ENCODE results near the gene ELMO1.
A peak's percentile ranks its signal among the peaks of the same experiment; 100 is the strongest.

Gene ELMO1

DNA sequence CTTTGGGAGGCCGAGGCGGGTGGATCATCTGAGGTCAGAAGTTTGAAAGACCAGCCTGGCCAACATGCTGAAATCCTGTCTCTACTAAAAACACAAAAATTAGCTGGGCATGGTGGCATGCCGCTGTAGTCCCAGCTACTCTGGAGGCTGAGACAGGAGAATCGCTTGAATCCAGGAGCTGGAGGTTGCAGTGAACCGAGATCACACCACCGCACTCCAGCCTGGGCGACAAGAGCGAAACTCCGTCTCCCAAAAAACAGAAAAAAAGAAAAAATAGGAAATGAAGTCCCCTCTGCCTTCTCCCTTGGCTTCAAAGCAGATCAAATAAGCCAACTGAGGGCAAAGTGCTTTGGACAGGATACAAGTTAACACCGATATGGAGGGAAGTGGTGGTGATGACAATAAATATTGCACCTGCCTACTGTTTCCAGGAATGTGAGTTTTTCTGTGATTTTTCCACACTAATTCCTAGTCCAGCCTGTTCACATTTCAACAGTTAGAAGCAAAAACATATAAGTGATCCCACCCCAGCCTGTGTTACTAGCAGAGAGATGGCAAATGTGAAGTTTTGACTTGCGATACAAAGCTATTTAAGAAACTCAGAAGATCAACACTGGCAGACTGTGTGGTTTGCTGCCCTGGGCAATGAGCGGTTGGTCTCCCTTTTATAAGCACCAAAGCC, 433.2 kb downstream of the ELMO1 start:
- H3K27ac ChIP-seq, result peak overlapping the region; percentile 62

DNA sequence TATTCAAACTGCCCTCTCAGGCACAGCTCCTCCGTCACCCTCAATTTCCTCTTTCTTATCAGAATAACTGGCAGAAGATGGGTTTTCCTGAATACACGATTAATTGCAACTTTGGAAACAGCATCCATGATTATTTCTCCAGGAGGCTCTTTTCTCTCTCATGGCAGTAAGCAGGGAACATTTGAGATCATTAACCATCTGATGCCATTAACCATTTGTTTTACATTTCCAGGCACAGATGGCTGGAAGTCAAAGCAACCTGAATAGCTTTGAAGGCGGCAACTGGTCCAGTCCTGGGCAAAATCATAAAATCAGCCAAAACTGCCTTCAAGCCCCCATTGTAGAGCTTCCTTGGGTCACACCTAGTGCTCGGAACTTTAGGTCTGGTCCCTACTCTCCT, 434.9 kb downstream of the ELMO1 start:
- TF ChIP-seq, protein P1, sequence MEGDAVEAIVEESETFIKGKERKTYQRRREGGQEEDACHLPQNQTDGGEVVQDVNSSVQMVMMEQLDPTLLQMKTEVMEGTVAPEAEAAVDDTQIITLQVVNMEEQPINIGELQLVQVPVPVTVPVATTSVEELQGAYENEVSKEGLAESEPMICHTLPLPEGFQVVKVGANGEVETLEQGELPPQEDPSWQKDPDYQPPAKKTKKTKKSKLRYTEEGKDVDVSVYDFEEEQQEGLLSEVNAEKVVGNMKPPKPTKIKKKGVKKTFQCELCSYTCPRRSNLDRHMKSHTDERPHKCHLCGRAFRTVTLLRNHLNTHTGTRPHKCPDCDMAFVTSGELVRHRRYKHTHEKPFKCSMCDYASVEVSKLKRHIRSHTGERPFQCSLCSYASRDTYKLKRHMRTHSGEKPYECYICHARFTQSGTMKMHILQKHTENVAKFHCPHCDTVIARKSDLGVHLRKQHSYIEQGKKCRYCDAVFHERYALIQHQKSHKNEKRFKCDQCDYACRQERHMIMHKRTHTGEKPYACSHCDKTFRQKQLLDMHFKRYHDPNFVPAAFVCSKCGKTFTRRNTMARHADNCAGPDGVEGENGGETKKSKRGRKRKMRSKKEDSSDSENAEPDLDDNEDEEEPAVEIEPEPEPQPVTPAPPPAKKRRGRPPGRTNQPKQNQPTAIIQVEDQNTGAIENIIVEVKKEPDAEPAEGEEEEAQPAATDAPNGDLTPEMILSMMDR (IDR thresholded peaks at IDR 0.05), result no peak
- TF ChIP-seq ZFX (IDR thresholded peaks at IDR 0.05; ENCODE audit: borderline replicate concordance), result no peak
- no peak overlapping the region for H3K27ac ChIP-seq

More for the DNA sequence above, 433.2 kb downstream of the ELMO1 start:
- TF ChIP-seq, protein P1 (IDR thresholded peaks at IDR 0.05), result no peak
- no peak for TF ChIP-seq ZFX (IDR thresholded peaks at IDR 0.05; ENCODE audit: borderline replicate concordance)

DNA sequence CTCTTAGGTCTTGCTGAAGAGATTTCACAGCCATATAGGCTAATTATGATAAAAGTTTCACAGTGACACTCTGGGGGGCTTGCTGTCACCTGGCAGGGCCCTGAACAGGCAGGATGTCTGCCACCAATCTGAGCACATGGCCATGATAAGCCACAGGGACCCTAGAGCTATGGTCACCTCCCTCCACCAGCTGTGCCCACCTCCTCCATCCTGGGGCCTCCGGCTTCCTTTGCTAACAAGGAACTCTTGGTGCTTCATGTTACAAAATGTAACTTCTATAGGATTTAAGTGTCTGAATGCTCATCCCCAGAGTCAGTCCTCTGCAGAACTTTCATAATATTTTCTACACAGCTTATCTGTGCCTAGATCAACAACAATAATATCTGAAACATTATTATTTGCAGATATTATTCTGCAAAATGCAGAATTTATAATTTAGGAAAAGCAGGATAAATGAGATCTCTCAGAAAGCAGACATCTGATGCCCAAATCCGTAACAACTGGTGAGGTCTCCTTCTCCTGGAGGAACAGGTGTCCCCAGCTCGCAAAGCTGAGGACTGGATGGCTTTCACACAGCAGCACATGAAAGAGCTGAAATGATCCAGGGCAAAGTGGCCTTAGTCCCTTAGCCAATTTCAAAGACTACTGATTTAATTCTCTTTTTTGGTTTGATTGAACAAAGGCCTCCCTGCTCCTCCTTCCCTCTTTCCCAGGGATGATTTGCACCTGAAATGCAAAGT, 437.3 kb downstream of the ELMO1 start:
- no peak for TF ChIP-seq ZFX (IDR thresholded peaks at IDR 0.05; ENCODE audit: borderline replicate concordance)
- TF ChIP-seq, protein P1 (IDR thresholded peaks at IDR 0.05), result no peak

DNA sequence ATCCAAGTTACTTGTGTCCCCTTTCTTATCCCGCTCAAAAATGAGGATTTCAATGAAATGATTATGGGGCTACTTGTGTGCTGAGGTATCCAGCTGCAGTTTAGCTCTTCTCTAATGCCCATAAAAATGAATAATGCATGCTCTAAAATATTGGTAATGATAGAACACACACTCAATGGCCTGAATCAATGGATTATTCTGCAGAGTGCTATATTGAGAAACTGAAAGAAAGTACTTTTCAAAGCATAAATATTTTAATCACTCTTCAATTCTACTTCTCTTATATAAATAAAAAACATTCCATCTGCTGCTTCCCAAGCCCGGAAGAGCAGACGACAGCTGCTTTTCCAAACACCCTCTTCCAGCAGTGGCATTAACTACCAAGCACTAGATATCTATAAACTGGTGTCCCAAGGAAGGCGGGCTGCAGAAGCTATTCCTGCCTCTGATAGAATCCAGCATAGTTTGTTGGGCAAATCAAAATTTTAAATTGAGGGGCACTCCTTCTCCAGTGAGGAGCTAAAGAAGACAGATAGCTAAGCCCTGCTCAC, 439.5 kb downstream of the ELMO1 start:
- TF ChIP-seq, protein P1 (IDR thresholded peaks at IDR 0.05), result no peak
- no peak for TF ChIP-seq ZFX (IDR thresholded peaks at IDR 0.05; ENCODE audit: borderline replicate concordance)

More for the DNA sequence above, 437.3 kb downstream of the ELMO1 start:
- H3K27ac ChIP-seq, result no peak overlapping the region

DNA sequence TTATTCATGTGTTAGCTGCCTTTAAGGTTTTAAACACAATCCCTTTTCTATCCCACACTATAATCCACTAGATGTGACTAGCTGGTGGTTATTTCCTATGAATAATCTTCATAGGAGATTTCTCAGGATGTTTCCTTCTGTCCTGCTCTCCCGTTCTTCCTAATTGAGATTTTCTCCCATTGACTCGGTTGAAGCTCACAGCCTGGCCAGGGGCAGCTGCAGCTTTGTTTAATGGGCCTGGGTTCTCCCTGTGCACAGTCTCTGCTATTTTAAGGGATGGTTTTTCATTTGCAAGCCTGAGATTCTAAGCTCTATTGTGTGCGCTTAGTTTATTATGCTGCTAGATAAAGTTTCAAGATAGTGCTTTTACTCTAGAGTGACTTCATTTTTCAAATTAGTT, 441.0 kb downstream of the ELMO1 start:
- H3K27ac ChIP-seq, result no peak overlapping the region
- TF ChIP-seq, protein P1 (IDR thresholded peaks at IDR 0.05), result no peak
- no peak for TF ChIP-seq ZFX (IDR thresholded peaks at IDR 0.05; ENCODE audit: borderline replicate concordance)

More for the DNA sequence above, 439.5 kb downstream of the ELMO1 start:
- no peak overlapping the region for H3K27ac ChIP-seq

DNA sequence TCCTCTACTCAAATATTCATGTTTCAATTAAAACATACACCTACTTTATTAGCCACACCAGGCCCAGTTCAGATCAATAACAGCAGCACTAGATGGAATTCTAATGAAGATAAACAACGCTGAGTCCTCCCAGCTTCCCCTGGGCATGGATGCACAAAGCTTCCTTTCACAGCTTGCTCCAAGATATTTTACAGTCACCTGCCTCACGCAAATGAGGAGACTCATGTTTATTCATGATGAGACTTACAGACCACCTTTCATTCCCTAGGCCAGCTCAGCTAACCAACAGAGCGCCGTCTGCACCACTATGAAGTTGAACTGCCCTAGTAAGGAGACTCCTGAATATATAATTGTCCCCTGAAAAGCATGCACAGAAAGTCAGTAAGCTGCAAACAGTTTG, 441.4 kb downstream of the ELMO1 start:
- no peak overlapping the region for H3K27ac ChIP-seq
- TF ChIP-seq, protein P1 (IDR thresholded peaks at IDR 0.05), result no peak
- no peak for TF ChIP-seq ZFX (IDR thresholded peaks at IDR 0.05; ENCODE audit: borderline replicate concordance)

DNA sequence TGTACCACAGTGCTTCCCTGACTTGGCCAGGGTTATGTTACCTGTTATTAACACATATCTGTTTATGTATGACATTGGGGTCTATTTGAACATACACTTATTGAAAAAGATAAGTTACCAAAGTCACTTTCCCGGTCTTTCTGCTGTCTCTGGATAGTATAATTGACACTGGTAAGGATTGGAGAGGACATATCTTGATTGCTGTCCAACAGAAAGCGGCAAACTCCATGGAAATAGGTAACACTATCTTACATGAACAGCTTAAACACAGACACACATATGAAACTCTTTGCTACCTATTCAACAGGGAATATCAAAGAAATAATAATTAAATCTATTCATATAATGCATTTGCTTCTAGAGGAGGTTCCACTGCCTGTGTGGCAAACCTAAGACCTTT, 441.9 kb downstream of the ELMO1 start:
- no peak for TF ChIP-seq ZFX (IDR thresholded peaks at IDR 0.05; ENCODE audit: borderline replicate concordance)
- TF ChIP-seq, protein P1 (IDR thresholded peaks at IDR 0.05), result no peak
- no peak overlapping the region for H3K27ac ChIP-seq

All from 22Rv1 (cell line).